GM18858 (cell line): ENCODE results near the gene TLX2.

Experiments used
- ATAC-seq: cut with Tn5 transposase; IDR thresholded peaks from one replicate; pipeline ENCODE4 v1.9.1; 2021; ENCODE audit not compliant: unreplicated experiment

The TLX2 gene

DNA sequence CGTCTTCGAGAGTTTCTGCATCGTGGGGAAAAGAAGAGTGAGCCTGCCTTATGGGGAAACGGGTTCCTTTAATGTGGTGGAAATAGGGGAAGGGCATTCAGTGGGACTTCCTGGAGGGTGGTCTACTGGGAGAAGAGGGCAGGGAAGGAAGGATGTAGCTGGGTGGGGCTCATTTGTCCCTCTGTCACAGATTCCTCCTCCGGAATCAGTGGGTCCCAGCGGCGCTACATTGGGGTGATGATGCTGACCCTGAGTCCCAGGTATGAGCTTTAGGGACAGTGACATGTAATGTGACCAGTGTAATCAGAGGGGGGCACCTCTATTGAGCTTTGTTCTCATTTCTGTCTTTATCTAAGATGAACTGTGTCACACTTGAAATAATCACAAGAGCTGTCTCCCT is 17.4 kb downstream of the TLX2 start:
- no peak for ATAC-seq

DNA sequence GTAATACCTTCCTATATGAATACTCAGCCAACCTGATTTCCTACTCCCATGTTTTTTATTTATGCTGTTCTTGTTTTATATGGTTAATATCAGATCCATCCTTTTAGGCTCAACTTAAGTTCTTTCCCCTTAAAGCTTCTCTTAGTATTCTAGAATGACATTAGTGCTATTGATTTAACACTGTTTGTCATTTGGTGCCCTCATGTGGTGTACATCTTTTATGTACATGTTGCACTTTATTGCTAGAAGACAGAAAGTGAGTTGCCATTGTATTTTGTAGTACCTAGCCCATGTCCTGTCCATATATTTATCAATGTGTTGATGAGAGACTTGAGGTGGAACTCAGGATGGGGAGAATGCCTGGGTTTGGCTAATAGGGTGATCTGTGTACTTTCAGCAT is 18.0 kb downstream of the TLX2 start:
- ATAC-seq, result no peak

DNA sequence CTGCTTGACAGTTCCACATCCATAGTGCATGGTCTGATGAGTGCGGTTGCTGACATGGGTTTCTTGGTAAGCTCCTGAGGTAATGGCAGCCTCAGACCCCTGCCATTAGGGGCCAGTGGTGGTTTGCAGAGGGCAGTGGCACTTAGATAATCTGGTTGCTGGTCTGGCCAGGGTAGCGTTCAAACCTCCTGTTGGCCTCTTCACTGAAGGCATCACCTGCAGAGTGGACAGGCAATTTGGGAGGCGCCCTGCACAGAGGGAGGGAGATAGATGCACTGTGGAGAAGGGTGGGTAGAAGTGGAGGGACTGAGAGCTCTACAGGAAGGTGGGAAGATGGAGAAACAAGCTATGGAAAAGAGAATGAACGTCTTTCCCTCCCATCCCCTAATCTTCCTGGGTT is 19.2 kb downstream of the TLX2 start:
- ATAC-seq, result no peak

DNA sequence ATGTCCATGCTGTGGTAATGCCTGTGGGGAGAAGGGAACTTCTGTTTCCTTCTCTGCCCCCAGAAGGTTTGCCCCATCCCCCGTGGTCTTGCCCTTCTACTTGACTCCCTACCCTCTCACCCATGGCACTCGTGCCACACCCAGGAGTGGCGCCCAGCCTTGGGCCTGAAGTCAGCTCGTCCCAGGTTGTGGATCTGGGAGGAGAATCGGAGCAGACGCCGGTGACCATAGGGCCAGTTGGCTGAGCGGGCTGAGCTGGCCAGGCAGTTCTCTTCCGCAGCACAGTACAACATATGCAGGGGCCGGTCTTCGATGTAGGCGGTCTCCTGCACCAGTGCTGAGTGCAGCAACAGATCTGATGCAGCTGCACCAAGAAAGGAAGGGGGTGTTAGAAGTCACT is 20.2 kb downstream of the TLX2 start:
- no peak for ATAC-seq

DNA sequence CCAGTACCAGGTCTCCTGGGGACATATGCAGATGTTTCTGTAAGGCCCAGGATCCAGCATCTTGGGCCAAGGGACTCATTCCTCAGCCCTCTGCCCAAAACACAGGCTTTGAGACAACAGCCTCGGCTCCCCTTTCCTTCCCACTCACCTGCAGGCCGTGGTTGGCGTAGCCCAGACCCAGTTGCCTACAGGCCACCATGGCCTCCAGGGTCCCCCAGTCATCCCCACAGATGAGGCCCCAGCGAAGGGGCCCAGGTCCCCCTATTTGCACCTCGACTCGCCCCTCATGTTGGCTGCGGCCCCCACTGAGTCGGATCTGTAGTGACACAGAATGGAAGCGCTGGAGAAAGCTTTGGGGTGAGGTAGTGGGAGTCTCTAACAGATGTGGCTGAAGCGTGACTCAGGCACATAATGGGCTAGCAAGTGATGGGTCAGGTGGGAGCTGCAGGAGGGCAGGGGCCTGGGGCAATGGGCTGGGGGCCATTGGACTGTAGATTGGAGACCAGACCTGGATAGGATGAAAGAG is 21.3 kb downstream of the TLX2 start:
- ATAC-seq, result no peak

DNA sequence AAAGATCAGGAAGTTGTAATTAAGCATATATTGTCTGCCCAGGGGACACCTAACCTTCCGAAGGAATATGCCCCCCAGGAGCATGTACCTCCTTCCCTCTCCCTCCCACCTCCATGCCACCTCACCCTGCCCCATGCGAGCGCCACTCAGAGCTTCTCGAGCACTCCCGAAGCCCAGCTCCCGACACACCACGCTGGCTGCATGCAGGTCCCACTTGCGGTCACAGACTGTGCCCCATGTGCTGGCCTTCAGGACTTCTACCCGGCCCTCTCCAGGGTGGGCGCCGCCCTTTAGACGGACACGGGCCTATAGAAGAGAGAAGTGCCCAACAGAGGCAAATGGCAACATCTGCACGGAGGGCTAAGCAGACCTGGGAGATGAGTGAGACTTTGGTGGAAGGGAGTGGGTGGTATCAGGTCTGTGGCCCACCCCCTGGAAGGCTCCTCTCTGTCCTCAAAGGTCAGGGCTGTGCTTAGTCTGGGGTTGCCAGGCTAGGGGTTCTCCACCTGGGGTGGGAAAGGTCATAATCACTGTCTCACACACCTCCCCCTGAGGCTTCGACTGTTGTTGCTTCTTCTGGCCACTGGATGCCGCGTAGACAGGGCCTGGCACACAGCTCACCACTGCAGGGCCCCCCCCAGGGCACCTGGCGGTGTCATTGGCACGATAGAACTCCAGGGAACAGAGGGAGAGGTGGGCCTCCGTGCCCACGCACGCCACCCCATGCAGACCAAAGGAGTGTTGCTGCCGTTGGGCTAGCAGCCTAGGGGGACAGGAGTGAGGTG is 22.1 kb downstream of the TLX2 start:
- no peak for ATAC-seq

DNA sequence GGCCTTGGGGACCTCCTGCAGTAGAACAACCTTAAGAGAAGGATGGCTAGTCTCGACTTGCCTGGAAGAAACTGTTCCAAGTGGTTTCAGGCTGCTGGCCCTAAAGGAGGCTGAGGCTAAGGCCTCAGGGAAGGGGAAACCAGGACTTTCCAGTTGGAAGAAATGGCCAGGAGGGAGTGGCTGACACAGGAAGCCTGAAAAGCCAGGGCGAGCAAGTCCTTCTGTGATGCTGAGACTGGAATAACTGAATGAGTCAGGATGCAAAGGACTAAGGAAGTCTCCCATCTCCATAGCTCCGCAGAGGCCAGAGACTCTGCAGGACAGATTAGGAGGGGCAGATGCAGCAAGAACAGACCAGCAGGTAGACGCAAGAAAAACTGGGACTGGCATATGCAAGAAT is 22.9 kb downstream of the TLX2 start:
- no peak for ATAC-seq

DNA sequence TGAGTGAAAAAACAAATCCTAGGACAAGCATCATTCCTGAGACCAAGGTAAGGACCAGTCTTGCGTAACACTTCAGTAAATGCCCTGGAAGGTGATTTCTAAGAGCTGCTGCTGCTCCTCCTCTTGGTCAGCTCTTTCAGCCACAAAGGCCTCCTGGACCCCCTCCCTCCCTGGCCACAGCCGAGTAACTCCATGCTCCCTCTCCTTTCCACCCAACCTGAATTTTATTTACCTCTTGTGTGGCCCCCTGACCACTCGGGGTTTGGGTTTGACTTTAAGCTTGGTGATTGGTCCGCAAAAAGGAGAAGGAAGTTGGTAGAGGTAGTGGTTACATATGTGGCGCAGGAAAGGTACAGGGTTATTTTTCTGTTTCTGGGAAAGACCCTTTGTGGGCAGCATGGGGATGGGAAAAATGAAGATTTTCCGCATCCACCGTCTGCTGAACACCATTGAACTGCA is 24.7 kb downstream of the TLX2 start:
- no peak for ATAC-seq

DNA sequence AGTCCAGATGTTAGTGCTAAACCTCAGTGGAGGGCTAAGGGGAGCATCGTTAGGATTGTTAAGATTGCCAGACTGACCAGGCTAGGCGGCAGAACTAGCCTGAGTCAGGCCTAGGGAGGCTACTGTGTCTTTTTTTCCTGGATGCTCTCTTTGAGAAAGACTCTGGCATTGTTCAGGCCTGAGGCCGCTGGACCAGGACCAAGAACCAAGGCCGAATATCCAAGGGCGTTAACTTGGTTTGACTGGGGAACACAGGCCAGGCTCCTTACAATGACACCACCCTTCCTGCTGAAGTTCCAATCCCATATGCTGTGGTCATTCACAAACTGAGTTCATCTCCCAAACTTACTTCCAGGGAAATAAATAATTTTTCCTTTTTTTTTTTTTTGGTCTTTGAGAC is 26.0 kb downstream of the TLX2 start:
- no peak for ATAC-seq

DNA sequence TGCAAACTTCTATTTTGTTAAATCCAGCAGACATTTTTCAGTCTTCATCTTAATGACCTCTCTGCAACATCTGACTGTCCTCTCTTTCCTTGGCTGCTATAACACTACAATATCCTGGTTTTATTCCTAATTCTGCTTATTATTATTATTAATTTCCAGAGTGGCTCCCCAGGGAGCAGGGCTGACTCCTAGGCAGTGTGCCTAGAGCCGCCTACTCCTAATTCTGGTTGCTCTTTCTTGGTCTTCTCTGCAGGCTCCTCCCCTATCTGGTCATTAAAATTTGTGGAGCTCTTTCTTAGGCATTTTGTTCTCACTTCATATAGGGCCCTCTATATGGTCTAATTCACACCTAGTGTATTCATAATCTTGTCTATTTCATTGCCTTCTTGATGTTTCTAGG is 28.7 kb downstream of the TLX2 start:
- ATAC-seq, result no peak

DNA sequence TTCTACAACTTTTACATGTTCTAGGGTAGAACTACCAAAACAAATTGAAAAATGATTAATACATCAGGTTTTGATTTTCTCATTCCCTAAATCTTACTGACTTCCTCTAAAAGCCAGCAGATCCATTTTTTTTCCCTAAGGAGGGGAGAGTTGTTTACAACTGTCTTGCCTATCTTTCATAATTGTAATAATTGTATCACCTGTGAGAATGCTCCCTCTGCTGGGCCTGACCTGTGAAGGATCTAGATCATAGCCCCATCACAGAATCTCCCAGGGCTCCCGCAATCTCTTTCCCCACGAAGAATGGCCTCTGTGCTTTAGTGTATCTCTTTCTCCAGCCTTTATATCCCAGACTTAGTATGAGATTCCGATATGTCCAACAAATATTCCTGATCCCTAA is 30.4 kb downstream of the TLX2 start:
- ATAC-seq, result no peak

DNA sequence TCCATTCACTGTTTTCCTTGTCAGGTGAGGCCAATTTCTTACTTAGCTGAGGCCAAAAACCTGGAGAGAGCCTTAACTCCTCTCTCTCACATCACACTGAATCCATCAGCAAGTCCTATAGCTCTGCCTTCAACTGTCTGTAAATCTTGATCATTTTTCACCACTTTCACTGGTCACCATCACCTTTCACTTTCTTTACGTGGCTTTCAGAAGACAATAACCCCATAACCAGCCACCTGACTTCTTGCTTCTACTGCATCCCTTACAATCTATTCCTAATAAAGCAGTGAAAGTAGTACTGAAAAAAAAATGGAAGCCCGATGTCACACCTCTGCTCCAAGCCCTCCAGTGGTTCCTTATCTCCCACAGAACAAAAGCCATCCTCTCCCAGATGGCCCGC is 31.8 kb downstream of the TLX2 start:
- ATAC-seq, result no peak

DNA sequence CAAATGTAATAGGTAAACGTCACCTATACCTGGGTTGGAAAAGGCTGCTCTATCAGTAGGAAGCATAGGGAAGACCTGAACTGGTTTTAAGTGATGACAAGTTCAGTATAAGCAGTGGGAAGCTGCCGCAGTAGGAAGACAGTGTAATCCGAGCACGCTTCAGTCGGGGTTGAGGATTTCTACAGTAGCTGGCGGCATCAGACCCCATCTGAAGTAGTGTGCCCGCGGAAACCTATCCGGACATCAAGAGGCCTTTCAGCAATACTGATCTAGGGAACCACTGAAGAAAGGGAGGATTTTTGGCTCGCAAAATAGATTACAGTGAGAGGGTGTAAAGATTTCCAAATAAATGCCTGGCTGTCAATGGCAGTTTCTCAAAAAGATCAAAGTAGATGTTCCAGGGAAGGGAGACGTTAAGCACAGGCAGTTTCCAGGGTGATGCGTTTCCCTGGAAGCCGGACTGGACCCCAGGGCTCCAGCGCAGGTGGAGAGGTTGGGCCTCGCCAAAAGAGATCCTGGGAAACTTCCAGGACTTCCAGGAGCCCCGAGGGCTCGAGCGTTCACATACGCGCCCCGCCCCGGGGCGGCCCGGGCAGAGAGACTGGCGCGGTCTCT is 34.1 kb downstream of the TLX2 start:
- no peak for ATAC-seq

DNA sequence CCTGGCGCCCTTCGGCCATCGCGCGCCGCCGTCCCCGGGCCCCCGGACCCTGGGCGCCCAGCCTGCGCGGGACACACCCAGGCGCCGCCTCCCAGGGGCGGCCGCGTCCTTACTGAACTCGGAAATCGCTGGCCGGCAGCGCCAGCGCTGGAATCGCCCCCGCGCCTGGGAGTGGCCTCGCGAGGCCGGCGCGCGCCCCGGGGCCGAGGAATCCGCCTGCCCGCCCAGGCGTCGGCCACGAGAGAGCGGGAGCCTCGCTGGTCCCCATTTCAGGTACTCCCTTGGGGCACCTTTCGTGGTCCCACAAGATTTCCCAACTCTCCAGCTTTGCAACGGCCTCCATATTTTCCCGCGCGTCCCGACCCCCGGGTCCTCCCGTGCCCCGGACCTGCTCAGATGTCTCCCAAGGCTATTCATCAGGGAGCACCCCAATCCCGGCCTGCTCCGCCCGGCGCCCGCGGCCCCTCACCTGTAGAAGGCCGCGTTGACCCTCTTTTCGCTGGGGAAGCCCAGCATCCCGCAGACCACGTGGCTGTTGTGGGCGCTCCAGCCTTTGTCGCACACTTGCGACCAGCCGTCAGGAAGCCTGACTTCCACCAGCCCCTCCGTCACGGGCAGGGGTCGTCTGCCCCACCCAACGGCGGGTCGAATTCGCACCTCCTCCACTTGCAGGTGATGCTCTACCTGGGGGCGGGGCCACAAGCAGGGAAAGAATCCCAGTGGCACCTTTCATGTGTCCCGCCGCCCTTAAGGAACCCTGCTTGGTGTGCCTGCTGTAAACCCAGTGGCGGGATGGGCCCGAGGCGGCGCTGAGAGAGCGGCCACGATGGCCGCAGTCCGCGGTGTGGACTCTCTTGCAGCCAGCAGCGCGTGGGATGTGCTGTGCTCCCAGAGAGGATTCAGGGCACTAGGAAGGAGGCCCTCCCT is 34.9 kb downstream of the TLX2 start:
- ATAC-seq, result no peak

DNA sequence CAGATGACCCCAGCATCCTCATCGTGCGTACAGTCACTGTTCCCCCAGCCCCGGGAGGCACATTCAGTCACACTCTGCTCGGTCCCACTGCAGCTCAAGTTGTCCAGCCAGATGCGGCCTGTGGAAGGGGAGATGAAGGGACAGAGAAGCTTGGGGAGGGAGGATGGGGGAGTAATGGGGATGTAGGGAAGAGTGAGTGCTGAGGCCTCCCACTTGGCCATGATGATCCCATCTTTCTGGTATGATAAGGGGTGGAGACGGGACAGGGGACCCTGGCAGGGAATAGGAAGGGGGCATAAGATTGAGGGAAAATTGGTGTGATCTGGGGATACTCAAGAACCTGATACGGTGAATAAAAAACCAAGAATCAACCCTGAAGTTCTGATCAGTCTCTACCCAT is 36.0 kb downstream of the TLX2 start:
- no peak for ATAC-seq

DNA sequence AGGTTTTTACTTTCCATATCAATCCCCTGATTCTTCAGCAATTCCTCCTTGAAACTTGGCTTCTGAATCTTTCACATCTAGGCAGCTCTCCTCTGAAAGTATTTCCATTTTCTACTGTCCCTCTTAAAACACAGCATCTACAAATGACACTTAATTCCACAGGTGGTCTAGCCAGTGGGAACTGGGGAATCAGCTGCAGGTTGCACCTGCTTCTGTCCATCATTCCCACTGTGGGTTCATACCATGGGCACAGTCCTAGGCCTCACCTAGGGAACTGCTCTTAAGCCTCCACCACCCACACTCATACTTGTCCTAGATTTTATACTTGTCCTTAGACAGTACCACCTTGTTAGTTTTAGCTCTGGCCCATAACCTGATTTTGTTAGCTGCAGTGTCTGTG is 37.3 kb downstream of the TLX2 start:
- no peak for ATAC-seq

DNA sequence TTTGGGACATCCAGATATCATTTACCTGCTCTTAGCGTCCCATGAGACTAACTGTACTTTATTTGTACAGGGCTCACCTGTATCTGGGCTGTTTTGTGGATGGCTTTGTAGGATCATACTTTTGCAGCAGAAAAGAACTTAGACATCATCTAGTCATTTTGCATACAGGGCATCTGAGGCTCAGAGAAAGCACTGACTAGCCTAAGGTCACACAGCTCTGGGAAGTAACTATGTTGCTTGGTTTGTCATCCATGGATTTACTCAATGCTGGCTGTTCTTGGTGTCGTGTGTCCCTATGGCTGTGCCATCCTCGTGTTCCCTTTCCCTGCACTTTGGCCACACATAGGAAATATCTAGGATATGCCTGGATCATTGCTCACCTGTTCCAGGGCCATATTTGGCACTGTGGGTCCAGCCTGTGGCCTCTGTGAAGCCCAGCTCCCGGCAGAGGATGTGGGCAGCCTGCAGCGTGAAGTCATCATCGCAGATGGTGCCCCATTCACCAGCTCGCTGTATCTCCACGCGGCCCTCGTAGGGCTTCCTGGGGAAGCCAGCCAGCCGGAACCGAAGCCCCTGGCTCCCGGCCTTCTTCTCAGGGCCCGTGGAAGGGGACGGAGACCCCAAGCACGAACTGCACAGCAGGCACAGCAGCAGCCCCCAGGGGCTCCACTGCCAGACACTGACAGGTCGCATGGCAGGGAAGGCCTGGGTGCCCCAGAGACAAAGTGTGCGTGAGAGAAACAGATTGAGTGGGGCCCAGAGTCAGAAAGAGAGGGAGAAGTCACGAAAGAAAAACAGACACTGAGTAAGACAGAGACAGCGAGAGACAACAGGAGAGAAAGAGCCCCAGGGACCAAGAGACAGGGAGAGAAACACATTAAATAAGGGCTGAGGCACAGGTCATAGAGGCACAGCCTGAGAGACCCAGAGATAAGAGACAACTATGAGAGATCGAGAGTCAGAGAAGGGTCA is 38.0 kb downstream of the TLX2 start:
- no peak for ATAC-seq

DNA sequence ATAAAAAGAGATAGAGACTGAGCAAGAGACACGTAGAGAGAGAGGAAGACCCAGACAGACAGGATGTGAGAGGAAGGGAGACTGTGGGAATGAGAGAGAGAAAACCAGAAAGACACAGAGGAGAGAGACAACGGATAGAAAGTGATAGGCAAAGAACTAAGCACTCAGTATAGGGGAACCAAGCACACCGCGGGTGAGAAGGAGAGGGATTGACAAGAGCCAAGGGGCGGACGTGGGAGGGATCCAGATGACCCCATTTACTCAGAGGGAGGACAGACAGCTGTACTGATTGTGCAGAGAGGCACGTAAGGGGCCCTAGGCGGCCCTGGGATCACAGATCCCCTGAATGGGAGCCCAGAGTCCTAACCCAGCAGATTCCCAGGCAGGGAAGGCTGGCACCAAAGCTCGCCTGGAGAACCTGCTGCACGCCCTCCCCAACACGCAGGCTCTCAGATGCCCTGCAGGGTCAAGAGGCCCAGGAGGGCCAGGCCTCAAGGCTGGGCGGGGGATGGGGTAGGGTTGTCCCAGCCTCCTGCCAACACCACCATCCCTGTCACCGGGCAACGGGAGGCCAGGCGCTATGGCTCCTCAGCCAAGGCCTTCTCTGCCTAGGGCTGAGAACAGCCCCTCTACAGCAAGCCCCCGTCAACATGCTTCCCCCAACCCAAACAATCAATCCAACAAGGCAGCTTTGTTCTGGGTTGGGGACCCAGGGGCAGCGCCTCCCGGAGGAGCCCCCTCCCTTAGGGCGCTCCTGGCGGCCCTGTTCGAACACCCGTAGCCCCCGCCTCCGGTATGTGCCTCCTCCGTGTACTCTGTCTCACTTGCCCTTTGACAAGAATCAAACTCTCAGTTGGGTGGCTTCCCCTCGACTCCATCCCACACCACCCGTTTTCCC is 38.9 kb downstream of the TLX2 start:
- ATAC-seq, result no peak
